GM18520 (cell line): ENCODE measurements around the gene BDKRB1.

ENCODE experiments used
- ATAC-seq: cut with Tn5 transposase; IDR thresholded peaks from one replicate; pipeline ENCODE4 v1.9.1; 2021; ENCODE audit not compliant: unreplicated experiment

BDKRB1 gene

DNA sequence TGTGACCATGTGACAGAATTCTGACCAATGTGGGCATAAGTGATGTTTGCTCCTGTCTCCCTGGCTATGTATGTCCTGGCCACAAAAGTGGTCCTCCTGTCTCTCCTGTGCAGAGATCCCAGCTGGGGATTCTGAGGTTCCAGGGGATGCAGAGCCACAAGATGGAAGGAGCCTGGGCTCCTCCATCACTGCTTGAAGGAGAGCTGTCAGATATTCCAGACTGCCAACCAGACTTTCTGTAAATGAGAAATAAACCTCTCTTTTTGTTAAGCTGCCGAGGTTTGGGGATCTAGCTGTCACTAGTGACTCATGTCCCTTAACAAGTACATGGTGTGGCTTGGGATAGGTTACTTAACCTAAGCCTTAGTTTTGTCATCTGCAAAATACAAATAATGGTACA lies 21.9 kb downstream of the BDKRB1 start:
- no peak for ATAC-seq

DNA sequence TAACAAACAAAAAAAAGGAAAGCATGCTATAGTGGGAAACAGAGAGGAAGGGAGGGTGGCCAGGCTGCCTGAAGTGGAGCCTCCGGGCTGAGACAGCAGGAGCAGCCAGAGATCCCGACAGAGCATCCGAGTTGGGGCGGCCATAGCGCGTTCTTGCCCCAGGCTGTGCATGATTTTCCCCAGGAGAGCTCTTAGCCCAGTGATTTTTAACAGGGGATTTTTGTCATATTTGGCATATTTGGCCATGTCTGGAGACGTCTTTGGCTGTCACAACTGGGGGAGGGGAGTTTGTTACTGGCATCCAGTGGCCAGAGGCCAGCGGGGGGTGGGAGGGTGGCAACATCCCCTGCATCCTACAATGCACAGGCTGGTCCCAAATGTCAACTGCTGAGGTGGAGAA lies 23.6 kb downstream of the BDKRB1 start:
- no peak for ATAC-seq

- no peak for ATAC-seq
Measured at GRCh38 chr14:96280104-96280503, 24.1 kb downstream of the BDKRB1 start.

DNA sequence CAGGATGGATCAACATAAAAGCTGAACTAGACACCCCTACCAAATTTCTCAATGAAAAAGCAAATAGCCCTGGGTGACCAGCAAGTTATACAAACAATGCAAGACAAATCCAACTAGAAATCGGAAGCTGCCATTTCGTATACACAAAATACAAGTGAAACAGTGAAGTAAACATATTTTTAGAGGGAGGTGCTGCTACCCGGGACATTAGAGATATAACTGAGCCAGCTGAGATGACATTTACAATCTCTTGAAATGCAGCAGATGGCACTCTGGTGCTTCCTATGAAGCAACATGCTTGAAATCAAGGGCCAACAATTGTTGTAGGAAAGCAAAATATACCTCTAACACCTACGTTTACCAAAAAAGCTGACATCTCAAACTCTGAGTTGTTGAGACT lies 25.5 kb downstream of the BDKRB1 start:
- ATAC-seq: no peak

GRCh38 chr14:96284008-96284407 lies 28.0 kb downstream of the BDKRB1 start:
- ATAC-seq: no peak

DNA sequence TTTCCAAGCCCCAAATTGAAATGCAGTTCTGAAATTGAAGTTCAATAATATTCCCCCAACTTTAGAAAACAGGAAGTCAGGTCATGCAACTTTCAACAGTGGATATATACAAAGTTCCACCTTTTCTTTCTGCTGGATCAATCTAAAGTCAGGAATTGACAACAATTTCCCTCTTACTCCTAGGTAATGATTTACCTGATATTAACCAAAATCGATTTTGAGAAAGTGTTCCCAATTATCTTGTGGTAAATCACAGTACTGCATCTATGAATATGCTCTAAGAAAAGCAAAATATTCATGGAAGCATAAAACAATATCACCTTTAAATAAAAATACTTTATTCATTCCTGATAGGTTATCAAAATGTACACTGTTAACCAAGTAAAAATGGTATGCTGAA lies 28.4 kb downstream of the BDKRB1 start:
- no peak for ATAC-seq

GRCh38 chr14:96285667-96286066 lies 29.7 kb downstream of the BDKRB1 start:
- ATAC-seq: no peak

DNA sequence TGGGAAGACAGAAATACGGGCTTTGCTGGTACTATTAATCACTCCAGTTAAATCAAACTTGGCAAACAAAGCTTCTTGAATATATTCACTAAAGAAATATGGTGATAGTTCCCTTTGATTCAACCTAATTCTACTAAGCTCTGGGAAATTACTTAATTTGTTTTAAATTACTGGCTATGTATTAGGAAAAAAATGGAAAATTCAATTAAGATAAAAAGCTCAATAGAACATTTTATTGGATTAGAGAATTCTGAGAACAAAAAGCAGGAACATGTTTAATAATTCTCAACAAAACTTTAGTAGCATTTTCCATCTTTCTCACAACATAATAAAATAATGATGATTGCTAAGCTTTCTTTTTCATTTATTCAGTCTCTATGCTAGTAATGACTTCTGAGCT lies 30.2 kb downstream of the BDKRB1 start:
- no peak for ATAC-seq

GRCh38 chr14:96287856-96288255 lies 31.8 kb downstream of the BDKRB1 start:
- no peak for ATAC-seq

DNA sequence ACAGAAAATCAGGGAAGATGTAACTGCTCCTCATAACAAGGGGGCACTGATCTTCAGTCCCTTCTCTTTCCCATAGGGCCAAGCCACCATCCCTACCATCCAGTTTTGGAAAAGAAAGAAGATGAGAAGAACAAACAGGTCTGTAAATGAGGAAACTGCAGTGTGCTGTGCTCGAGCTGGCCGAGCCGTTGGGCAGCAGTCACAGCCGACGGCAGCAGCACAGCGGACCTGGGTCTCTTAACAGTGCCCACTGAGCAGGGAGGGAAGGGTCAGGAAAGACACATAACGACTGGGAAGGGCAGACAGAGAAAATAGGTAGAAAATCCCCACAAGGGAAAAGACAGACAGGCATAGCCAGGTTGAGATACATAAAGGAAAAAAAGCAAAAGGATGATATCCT lies 38.2 kb downstream of the BDKRB1 start:
- ATAC-seq: no peak

GRCh38 chr14:96297000-96297399 lies 41.0 kb downstream of the BDKRB1 start:
- ATAC-seq: no peak

- no peak for ATAC-seq
Measured at GRCh38 chr14:96297997-96298515, 42.0 kb downstream of the BDKRB1 start.

DNA sequence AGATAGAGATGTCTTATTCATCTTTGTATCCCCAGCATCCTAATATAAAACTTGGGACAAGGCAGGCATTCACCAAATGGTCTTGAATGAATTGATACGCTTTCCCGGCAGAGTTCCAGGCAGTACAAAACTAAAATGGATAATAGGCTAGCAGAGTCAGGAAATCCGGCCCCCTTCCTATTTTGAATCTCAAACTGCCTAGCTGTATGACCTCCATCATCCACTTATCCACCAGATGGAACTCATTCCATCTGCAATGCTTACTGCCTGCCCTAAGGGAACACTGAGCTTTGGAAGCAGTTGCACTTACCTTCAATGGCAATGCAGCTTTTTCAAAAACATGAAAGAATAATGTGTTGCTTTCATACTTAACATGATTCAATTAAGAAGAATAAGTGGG lies 43.4 kb downstream of the BDKRB1 start:
- ATAC-seq: no peak

DNA sequence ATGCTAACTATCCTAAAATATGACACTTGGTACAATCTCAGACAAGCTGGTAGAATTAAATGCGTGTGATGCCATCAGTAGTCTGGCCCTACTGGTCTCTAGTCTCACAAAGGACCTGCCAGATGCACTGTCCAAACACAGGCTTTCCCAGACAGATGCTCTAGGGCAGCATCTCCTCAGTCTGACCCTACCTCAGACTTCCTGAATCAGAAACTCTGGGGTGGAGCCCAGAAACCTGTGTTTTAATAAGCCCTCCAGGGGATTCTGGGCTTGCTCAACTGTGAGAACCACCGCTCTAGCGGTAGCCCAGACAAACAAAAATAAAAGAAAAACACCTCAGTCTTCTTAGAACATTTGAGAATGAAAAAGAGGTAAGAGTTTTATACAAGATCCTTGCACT lies 48.0 kb downstream of the BDKRB1 start:
- no peak for ATAC-seq

DNA sequence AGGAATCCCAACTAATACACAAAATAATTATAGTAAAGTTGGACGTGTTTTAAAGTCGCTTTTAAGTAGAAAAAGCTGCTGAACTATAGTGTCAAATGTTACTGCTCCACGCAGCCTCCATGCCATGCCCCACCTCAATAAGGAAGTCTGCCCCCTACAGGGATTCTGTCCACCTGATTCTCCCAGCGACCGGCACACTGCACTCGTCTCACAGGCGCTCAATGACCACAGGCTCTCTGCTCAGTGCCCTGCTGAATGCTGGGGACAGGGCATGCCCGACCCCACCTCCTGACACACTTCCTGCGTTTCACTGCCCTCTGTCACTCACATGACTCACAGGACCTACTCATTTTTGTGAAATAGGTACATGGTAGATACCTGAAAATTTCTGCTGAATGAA lies 48.9 kb downstream of the BDKRB1 start:
- no peak for ATAC-seq

- no peak for ATAC-seq
Measured at GRCh38 chr14:96307434-96307833, 51.4 kb downstream of the BDKRB1 start.

DNA sequence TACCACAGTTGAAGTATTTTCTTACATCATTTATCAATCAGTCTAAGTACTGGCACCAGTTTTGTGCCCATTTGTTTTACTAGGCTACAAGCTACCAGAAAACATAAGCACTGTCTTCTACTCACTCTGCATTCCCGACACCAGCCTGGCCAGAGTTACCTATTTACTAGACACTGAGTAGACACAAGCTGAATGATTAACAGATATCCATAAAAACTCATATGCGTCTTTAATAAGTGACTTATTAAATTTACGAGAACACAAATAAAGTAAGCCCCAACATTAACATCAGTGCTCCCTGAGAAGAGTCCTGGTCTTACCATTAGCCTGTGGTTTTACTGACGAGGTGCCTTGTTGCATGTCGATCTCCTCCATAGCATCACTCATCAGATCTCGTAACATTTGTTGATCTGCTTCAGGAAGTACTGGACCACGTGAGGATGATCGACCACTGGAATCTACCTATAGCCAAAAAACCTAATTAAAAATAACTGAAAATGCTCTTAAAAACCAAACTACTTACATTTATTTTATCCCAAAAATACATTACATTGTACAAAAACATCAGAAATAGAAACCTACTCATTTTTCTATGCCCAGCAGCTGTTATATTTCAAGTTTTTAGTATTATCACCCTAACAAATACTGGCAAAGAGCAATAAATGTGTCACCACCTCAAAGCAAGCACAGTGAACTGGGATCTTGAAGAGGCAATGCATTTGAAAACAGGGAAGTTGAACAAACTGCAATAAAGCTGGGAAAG lies 53.3 kb downstream of the BDKRB1 start:
- no peak for ATAC-seq

DNA sequence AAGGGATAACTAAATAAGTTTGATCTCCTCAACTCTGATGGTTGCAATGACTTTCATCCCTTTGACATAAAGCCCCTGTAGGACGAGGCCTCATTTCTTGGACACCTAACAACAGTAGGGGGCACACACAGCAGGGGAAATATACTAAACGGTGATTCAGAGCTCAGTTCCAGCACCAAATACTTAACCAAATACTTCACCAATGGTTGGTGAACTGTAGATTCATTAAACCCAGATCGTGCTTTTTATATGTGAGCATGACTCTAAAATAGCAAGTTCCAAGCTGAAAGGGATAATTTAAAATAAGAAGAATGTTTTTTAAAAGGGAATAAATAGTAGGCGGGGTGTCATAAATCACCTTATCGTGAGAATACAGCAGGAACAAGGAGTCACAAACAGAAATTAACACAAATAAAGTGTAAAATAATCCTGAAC lies 53.9 kb downstream of the BDKRB1 start:
- ATAC-seq: no peak

DNA sequence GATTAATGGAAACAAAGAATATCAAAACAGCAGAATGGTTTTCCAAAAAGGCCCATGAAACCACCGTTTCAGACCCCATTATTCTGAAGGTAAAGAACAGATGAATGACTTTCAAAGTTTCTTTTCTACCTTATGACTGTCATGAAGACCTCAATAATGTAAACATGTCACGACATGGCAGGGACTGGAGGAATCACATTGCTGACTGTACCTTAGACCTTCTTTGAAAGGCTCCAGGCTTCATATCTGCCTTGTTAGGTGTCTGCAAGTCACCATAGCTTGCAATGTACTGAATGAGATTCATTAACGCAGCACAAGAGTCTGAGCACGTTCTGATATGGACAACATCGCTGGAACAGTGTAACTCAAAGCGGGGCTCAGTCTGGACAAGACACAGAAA lies 54.9 kb downstream of the BDKRB1 start:
- no peak for ATAC-seq
